ENCODE results near the gene CXXC4. TPM values are rescaled to one million over a fixed set of nuclear protein-coding genes. Genes with fewer than 3 reads are reported as not detected.

CXXC4 gene
- total and polyA plus RNA-seq, 8 donors, result 0.71 to 17.5 (median 12.7) TPM

GRCh38 chr4:104500442-104500841, 5.7 kb upstream of the CXXC4 start:
- no peak for TF ChIP-seq CTCF (IDR thresholded peaks at IDR 0.05)
- Histone ChIP-seq H3K4me1 (no peaks in the 10 kb centered on the region), H3K27me3 (peaks cover 0 to 27% of the 10 kb centered on the region in 2 donors), H3K36me3 (no peaks in the 10 kb centered on the region), H3K4me3 (no peak overlapping the region), H3K9me3 (no peaks in the 10 kb centered on the region), H3K27ac (no peak overlapping the region)
- DNase-seq (no peak), ATAC-seq (peak; percentile 79)
- intact Hi-C loops (cut with DNase I), result no loop called here

- peak overlapping the region in 1 of 2 donors; percentile 3 for H3K27ac ChIP-seq
- intact Hi-C loops (cut with DNase I), result no loop called here
- H3K4me1 ChIP-seq, result peaks cover 0 to 14% of the 10 kb centered on the region in 2 donors
- no peaks in the 10 kb centered on the region for H3K36me3 ChIP-seq
- DNase-seq (no peak), ATAC-seq (no peak)
- H3K4me3 ChIP-seq, result peak overlapping the region; percentile 36
- no peak for TF ChIP-seq CTCF (IDR thresholded peaks at IDR 0.05)
- H3K9me3 ChIP-seq, result no peaks in the 10 kb centered on the region
- peaks cover 3 to 90% of the 10 kb centered on the region in 2 donors for H3K27me3 ChIP-seq
Observed at GRCh38 chr4:104494185-104494584, 509 bp downstream of the CXXC4 start.

- H3K27ac ChIP-seq, result no peak overlapping the region
- ATAC-seq, result no peak
- intact Hi-C loops (cut with DNase I), result no loop called here
- no peak for TF ChIP-seq CTCF (IDR thresholded peaks at IDR 0.05)
- no peaks in the 10 kb centered on the region for H3K9me3 ChIP-seq
- no peaks in the 10 kb centered on the region for H3K36me3 ChIP-seq
- no peak overlapping the region for H3K4me3 ChIP-seq
- peaks cover 3 to 96% of the 10 kb centered on the region in 2 donors for H3K27me3 ChIP-seq
- H3K4me1 ChIP-seq, result peaks cover 0 to 14% of the 10 kb centered on the region in 2 donors
- DNase-seq, result no peak
Observed at GRCh38 chr4:104493081-104493831, 1.4 kb downstream of the CXXC4 start.

- TF ChIP-seq CTCF (IDR thresholded peaks at IDR 0.05), result no peak
- Histone ChIP-seq H3K4me3 (peak overlapping the region in 1 of 2 donors; percentile 46), H3K36me3 (no peaks in the 10 kb centered on the region), H3K27ac (peak overlapping the region in 1 of 2 donors; percentile 69), H3K27me3 (peaks cover 3 to 89% of the 10 kb centered on the region in 2 donors), H3K4me1 (peaks cover 0 to 14% of the 10 kb centered on the region in 2 donors), H3K9me3 (no peaks in the 10 kb centered on the region)
- ATAC-seq, result peak; percentile 35
- intact Hi-C loops (cut with DNase I), result no loop called here
- DNase-seq, result peak in 1 of 4 donors; percentile 31
Observed at GRCh38 chr4:104492183-104492771, 2.4 kb downstream of the CXXC4 start.

- H3K36me3 ChIP-seq, result no peaks in the 10 kb centered on the region
- peak overlapping the region; percentile 21 to 69 for H3K27ac ChIP-seq
- DNase-seq (peak; percentile 29 to 84 (median 50)), ATAC-seq (peak; percentile 17)
- H3K27me3 ChIP-seq, result peaks cover 3 to 82% of the 10 kb centered on the region in 2 donors
- TF ChIP-seq CTCF (IDR thresholded peaks at IDR 0.05), result no peak
- peak overlapping the region; percentile 32 to 46 for H3K4me3 ChIP-seq
- no peaks in the 10 kb centered on the region for H3K9me3 ChIP-seq
- H3K4me1 ChIP-seq, result peaks cover 0 to 14% of the 10 kb centered on the region in 2 donors
- intact Hi-C loops (cut with DNase I), result no loop called here
Observed at GRCh38 chr4:104491481-104492182, 3.1 kb downstream of the CXXC4 start.
